GM12892 (cell line): Measurements from ENCODE around the gene RELN.

ENCODE experiments used
- POLR2A ChIP-seq: IDR thresholded peaks from 2 replicates; pipeline ENCODE4 v1.6.1; 2011; ENCODE audit warnings: low read depth, low read length, control low read depth
- POLR2AphosphoS5 ChIP-seq: IDR thresholded peaks from 2 replicates; pipeline ENCODE4 v1.6.1; 2011; ENCODE audit warnings: low read depth, low read length, control low read depth

DNA sequence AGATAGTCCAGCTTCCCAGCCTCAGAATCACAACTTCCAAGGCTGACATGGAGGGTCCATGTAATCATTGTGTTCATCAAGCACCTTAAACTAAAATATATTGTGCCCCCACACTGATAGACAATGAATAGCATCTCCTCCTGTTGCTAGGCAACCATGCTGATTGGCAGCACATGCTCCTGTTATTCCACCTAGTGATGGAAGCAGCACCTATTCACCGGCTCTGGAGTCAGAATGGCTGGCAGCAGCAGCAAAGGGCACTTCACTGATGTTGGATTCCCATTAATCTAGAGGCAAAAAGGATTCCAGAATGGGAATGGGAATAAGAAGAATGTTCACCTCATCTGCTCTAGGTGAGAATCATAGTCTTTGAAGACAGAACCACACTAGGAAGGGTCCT lies 55.0 kb downstream of the RELN start:
- TF ChIP-seq POLR2A: no peak
- TF ChIP-seq POLR2AphosphoS5: no peak
